NCI-H2196 (cell line): ENCODE measurements around the gene GPR65.
"Not testable (repeated sequence)": the region's sequence is repeated elsewhere in the genome, so short reads cannot be mapped to it uniquely, and the experiment has no call there.

Experiments
- DNase-seq: peaks from one replicate; lab custom pipeline; 2025; ENCODE audit not compliant: unreplicated experiment; lab: John Stamatoyannopoulos, UW

The GPR65 gene

DNA sequence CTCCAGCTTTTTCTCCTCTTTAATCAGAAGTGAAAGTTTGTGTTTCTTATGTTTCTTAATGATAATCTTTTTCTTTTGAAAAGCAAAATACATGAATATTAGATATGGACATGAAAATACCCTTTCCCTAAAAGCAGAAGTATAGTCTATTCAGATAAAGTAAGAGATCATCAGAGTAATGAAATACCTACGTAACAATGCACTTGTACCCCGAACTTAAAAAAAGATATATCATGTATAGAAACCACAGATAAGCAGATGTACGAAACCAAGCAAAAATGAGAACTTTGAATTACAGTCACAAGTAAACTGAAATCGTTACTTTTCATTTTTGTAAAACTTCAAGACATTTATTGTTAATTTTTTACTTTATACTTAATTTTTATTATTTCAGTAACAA is 1.5 kb upstream of the GPR65 start:
- no peak for DNase-seq

DNA sequence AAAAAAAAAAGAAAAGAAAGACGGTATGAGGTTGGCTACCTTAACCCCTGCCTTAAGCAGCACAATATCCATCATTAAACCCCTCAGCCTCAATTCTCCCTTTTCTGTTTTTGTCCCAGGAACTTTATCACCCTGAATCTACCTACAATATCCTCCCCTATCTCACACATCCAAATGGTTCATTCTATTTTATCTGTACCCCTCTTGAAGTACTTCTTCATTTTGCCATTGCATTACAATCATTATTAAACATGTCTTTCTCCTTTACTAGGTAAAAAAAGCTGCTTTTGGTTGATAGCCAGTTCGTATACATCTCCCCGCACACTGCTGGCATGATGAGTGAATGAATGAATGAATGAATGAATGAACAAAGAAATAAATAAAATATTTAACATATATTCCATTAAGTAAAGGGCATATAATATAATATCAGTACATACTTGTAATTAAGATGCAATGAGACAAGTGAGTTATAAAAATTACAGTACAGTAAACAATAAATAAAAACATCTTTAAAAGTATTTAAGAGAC is 364 bp upstream of the GPR65 start:
- no peak for DNase-seq

DNA sequence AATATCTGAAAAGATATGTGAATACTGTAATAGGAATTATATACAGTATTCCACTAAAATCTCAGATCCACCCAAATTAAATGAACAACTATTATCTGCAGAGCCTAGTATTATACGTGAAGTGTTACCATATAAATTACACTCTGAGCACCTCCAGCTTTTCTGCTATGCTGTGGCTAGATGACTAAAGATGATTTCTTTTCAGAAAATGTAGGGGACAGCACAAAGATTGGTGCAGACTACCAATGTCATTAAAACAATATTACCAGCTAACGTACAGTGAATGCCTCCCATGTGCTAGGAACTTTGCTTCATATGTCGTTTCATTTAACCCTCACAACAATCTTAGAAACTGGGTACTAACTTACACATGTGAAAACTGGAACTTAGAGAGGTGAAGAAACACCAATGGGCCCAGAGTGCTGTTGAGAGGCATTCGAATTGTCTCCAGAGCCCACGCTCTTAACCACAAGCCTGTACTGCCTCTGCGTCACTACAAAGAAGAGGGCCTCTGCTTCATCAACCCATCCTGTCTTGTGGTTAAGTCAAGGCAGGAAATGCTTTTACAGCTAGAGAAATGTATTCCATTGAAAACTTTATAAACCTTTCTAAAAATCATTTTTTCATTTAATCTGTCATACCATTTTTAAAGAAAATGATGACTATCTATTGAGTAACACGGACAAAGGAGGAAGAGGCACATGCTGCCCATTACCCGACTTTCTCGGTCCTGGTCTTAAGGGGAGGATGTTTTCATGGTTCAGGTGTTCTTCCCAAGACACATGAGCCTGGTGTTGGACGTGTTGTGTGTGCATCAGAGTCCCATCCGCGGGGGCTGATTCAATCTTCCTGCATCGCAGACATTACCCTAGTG is 1.3 kb downstream of the GPR65 start:
- DNase-seq = no peak

- no peak for DNase-seq
Observed at GRCh38 chr14:88007608-88008007, 2.7 kb downstream of the GPR65 start.

GRCh38 chr14:88008039-88008742 is 3.3 kb downstream of the GPR65 start:
- no peak for DNase-seq

GRCh38 chr14:88009486-88009885 is 4.6 kb downstream of the GPR65 start:
- no peak for DNase-seq

DNA sequence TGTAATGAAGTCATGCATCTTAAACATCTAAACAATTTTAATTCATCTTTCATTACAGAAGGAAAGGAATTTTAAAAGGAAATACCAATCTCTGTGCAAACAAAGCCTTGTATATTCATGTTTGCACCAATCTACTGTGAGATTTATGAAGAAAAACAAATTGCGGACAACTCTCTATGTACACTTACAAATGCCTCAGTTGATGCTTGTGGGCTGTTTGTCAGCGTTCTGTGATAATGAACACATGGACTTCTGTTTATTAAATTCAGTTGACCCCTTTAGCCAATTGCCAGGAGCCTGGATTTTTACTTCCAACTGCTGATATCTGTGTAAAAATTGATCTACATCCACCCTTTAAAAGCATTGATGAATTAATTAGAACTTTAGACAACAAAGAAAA is 5.4 kb downstream of the GPR65 start:
- no peak for DNase-seq

DNA sequence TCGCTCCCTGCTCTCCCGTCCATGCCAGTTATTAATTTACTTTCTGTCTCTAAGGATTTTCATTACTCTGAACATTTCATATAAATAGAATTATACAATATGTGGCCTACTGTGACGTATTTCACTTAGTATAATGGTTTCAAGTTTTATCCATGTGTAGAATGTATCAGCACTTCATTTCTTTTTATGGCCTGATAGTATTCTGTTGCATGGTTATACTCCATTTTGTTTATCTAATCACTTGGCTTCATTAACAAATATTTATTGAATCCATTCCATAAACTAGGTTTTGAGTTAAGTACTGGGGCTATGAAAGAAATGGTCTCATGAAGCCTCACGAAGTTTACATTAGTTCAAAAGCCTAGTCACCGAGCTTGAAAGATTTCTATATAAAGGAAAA is 7.6 kb downstream of the GPR65 start:
- no peak for DNase-seq

GRCh38 chr14:88013750-88014349 is 8.9 kb downstream of the GPR65 start:
- peak; percentile 49 for DNase-seq

GRCh38 chr14:88016768-88017167 is 11.8 kb downstream of the GPR65 start:
- DNase-seq = no peak

- no peak for DNase-seq
Observed at GRCh38 chr14:88017535-88017934, 12.6 kb downstream of the GPR65 start.

GRCh38 chr14:88023658-88024187 is 18.8 kb downstream of the GPR65 start:
- DNase-seq = no peak

DNA sequence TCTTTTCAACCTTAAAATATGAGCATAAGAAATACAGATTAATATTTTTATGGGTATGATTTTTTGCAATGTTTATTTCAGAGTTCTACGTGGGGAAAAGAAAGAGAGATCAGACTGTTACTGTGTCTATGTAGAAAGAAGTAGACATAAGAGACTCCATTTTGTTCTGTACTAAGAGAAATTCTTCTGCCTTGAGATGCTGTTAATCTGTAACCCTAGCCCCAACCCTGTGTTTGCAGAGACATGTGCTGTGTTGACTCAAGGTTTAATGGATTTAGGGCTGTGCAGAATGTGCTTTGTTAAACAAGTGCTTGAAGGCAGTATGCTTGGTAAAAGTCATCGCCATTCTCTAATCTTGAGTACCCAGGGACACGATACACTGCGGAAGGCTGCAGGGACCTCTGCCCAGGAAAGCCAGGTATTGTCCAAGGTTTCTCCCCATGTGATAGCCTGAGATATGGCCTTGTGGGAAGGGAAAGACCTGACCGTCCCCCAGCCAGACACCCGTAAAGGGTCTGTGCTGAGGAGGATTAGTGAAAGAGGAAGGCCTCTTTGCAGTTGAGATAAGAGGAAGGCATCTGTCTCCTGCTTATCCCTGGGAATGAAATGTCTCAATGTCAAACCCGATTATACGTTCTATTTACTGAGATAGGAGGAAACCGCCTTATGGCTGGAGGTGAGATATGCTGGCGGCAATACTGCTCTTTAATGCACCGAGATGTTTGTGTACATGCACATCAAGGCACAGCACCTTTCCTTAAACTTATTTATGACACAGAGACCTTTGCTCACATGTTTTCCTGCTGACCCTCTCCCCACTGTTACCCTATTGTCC is 19.5 kb downstream of the GPR65 start:
- not testable (repeated sequence) for DNase-seq

GRCh38 chr14:88025313-88025712 is 20.4 kb downstream of the GPR65 start:
- no peak for DNase-seq

DNA sequence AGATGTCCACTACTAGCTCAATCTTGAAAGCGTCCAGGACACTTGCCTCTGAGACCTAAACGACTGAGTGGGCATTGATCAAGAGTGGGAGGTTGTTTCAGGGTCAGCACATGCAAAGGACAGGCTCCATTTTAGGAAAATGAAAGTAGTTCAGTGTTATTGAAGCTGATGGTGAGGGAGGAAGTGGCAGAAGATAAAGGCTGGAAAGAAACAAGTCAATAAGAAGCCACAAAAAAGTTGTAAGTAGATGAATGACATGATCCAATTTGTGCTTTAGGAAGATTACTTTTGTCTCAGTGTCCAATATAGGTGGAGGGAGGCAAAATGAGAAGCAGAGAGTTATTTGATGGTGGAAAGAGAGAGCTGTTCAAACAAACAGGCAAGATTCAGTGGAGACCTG is 22.0 kb downstream of the GPR65 start:
- DNase-seq = no peak

GRCh38 chr14:88029500-88029899 is 24.6 kb downstream of the GPR65 start:
- DNase-seq = no peak

- no peak for DNase-seq
Observed at GRCh38 chr14:88030079-88030478, 25.1 kb downstream of the GPR65 start.

- DNase-seq = no peak
Observed at GRCh38 chr14:88030892-88031291, 26.0 kb downstream of the GPR65 start.

DNA sequence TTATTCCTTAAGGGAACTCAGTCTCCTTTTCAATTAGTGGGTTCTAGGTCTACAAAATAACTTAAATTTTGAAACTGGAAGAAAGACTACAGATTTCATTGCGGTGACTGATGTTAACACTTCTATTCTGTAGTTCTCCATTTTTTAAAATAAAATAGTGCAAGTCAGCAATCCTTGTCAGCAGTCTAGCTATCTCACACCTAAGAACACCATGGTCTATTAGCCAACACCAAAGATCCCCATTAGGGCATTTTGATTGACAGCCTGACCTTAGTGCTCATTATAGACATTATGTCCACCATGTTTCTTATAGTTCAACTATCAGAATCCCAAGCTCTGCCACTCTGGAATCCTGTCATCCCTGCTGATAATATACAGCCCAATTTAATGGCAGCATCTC is 27.4 kb downstream of the GPR65 start:
- DNase-seq = no peak

GRCh38 chr14:88034076-88034475 is 29.1 kb downstream of the GPR65 start:
- no peak for DNase-seq

GRCh38 chr14:88036422-88036821 is 31.5 kb downstream of the GPR65 start:
- DNase-seq = no peak
